ENCODE measurements around the gene FCRL2. TPM values are rescaled to one million over a fixed set of nuclear protein-coding genes. Genes with fewer than 3 reads are reported as not detected.

The FCRL2 gene
- total and polyA plus RNA-seq, 4 donors = 0.22 to 2.3 (median 0.79) TPM

DNA sequence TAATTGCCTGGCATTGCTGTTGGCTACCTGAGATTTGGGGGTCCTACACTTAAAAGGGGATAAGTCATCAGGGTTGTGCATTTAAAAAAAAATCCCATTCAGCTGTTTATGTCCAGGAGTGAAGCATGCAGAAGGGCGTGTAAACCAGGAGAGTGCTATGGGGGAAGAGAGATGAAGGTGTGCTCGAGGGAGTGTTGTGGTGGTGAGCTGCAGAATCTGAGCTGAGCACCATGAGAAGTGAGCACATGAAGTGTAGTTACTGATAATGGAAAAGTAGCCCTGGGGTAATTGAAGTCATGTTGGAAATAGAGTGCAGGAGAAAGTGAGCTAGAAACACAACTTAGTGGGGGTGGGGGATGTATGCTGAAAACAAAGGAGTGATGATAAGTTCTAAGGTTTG lies 42.3 kb upstream of the FCRL2 start:
- WGBS, 2 donors = 74 to 76% methylated on average over 2 of the region's 2 CpGs
- H3K27ac ChIP-seq (ENCODE audit: low read depth in 1 of 2, low read length in 1 of 2) = no peak overlapping the region
- ATAC-seq (ENCODE audit: insufficient read depth, low FRiP score) (no peak), DNase-seq (no peak)
- H3K4me1 ChIP-seq (ENCODE audit: control insufficient read depth in 5 of 5, insufficient read depth in 5 of 5, low read length in 5 of 5) = no peaks in the 10 kb centered on the region
- TF ChIP-seq, protein P1, sequence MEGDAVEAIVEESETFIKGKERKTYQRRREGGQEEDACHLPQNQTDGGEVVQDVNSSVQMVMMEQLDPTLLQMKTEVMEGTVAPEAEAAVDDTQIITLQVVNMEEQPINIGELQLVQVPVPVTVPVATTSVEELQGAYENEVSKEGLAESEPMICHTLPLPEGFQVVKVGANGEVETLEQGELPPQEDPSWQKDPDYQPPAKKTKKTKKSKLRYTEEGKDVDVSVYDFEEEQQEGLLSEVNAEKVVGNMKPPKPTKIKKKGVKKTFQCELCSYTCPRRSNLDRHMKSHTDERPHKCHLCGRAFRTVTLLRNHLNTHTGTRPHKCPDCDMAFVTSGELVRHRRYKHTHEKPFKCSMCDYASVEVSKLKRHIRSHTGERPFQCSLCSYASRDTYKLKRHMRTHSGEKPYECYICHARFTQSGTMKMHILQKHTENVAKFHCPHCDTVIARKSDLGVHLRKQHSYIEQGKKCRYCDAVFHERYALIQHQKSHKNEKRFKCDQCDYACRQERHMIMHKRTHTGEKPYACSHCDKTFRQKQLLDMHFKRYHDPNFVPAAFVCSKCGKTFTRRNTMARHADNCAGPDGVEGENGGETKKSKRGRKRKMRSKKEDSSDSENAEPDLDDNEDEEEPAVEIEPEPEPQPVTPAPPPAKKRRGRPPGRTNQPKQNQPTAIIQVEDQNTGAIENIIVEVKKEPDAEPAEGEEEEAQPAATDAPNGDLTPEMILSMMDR (IDR thresholded peaks at IDR 0.05; ENCODE audit: control extremely low read depth, extremely low read depth) = no peak
- H3K27me3 ChIP-seq (ENCODE audit: control insufficient read depth in 3 of 3, insufficient read depth in 3 of 3, low read length in 2 of 3) = no peaks in the 10 kb centered on the region
- no peak overlapping the region for H3K9ac ChIP-seq (ENCODE audit: insufficient read depth in 1 of 2, low read length in 2 of 2)
- no peaks in the 10 kb centered on the region for H3K9me3 ChIP-seq (ENCODE audit: control insufficient read depth in 4 of 4, insufficient read depth in 3 of 4, low read length in 3 of 4)
- H3K4me3 ChIP-seq = no peak overlapping the region
- no peaks in the 10 kb centered on the region for H3K36me3 ChIP-seq (ENCODE audit: control insufficient read depth in 4 of 4, insufficient read depth in 4 of 4, low read length in 4 of 4)

DNA sequence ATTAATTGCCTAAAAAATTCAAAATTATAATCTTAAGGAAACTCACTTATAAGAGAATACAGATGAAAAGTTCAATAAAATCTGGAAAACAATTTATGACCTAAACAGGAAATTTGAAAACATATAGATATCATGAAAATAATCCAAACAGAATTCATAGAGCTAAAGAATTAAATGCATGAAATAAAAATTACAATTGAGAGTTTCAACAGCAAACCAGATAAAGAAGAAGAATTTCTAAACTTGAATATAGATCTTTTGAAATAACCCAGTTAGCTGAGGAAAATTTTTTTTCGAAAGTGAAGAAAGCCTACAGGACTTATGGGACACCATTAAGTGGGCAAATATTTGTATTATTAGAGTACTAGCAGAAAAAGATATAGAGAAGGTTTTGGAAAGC lies 36.3 kb upstream of the FCRL2 start:
- no peak for DNase-seq
- WGBS, 2 donors = 82 to 93% methylated on average over 1 of the region's 1 CpG
- peaks cover 0 to 13% (median 5%) of the 10 kb centered on the region in 4 donors for H3K9me3 ChIP-seq (ENCODE audit: control insufficient read depth in 4 of 4, insufficient read depth in 3 of 4, low read length in 3 of 4)
- H3K27me3 ChIP-seq (ENCODE audit: control insufficient read depth in 3 of 3, insufficient read depth in 3 of 3, low read length in 2 of 3) = no peaks in the 10 kb centered on the region
- no peaks in the 10 kb centered on the region for H3K4me1 ChIP-seq (ENCODE audit: control insufficient read depth in 5 of 5, insufficient read depth in 5 of 5, low read length in 5 of 5)
- no peak overlapping the region for H3K27ac ChIP-seq (ENCODE audit: low read depth in 1 of 2, low read length in 1 of 2)
- TF ChIP-seq, protein P1 (IDR thresholded peaks at IDR 0.05; ENCODE audit: control extremely low read depth, extremely low read depth) = no peak
- no peak for ATAC-seq (ENCODE audit: insufficient read depth, low FRiP score)
- H3K4me3 ChIP-seq = no peak overlapping the region
- no peaks in the 10 kb centered on the region for H3K36me3 ChIP-seq (ENCODE audit: control insufficient read depth in 4 of 4, insufficient read depth in 4 of 4, low read length in 4 of 4)
- no peak overlapping the region for H3K9ac ChIP-seq (ENCODE audit: insufficient read depth in 1 of 2, low read length in 2 of 2)

DNA sequence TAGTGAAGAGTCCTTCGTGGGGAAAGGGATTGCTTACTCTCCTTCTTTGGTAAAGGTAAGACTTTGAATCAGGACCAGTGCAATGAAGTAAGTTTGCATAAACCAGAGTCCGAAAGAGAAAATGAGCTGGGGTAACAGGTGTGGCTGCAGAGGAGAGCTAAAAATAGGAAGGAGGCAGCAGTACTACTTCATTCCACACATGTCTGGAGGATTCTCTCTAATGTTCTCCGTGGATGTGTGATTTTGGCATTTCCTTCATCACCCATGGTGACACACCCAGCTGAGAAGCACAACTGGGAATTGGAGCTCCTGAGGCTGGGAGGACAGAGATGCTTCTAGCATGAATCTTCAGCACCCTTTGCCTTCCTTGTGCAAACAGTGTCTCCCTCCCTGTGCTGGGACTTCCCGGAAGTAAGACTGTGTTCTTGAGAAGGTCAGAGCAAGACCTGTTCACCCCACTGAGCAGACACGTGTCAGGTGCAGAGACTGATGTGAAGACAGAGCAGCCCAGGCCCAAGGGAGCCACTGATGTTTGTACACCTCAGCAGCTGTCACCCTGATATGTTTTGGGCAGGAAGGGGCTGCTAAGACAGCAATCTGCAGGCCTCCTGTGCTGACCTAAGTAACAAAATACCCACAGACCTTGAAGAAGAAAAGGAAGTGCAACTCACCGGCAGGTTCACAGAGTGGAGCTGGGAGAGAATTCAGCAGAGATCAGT lies 29.7 kb upstream of the FCRL2 start:
- Histone ChIP-seq H3K4me3 (no peak overlapping the region), H3K4me1 (ENCODE audit: control insufficient read depth in 5 of 5, insufficient read depth in 5 of 5, low read length in 5 of 5) (no peaks in the 10 kb centered on the region), H3K27me3 (ENCODE audit: control insufficient read depth in 3 of 3, insufficient read depth in 3 of 3, low read length in 2 of 3) (no peaks in the 10 kb centered on the region), H3K9me3 (ENCODE audit: control insufficient read depth in 4 of 4, insufficient read depth in 3 of 4, low read length in 3 of 4) (peaks cover 0 to 4% (median 0%) of the 10 kb centered on the region in 4 donors), H3K36me3 (ENCODE audit: control insufficient read depth in 4 of 4, insufficient read depth in 4 of 4, low read length in 4 of 4) (no peaks in the 10 kb centered on the region), H3K27ac (ENCODE audit: low read depth in 1 of 2, low read length in 1 of 2) (no peak overlapping the region), H3K9ac (ENCODE audit: insufficient read depth in 1 of 2, low read length in 2 of 2) (no peak overlapping the region)
- WGBS, 2 donors = 53 to 74% methylated on average over 6 of the region's 6 CpGs
- TF ChIP-seq, protein P1 (IDR thresholded peaks at IDR 0.05; ENCODE audit: control extremely low read depth, extremely low read depth) = no peak
- DNase-seq (no peak), ATAC-seq (ENCODE audit: insufficient read depth, low FRiP score) (no peak)

DNA sequence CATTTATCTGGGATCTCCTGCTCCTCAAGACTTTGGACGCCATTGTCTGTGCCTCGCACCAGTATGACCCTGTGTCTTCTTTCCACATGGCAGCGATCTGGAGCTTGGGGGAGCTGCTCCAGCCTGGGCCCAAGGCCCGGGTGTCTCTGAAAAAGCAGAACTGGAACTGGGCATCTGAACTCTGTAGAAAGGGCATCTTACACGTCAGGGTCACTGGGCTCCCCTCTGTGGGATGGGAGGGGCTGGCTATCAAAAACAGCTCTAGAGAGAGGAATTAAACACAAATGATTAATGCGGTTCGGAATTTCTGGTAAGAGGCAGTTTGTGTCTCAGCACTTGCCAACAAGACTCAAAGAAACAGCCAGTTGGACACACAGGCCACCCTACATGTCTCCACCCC lies 26.9 kb upstream of the FCRL2 start:
- no peak overlapping the region for H3K4me3 ChIP-seq
- WGBS, 2 donors = 71 to 84% methylated on average over 7 of the region's 7 CpGs
- DNase-seq (no peak), ATAC-seq (ENCODE audit: insufficient read depth, low FRiP score) (peak; percentile 53)
- no peak overlapping the region for H3K27ac ChIP-seq (ENCODE audit: low read depth in 1 of 2, low read length in 1 of 2)
- TF ChIP-seq, protein P1 (IDR thresholded peaks at IDR 0.05; ENCODE audit: control extremely low read depth, extremely low read depth) = no peak
- no peaks in the 10 kb centered on the region for H3K36me3 ChIP-seq (ENCODE audit: control insufficient read depth in 4 of 4, insufficient read depth in 4 of 4, low read length in 4 of 4)
- peaks cover 0 to 4% (median 0%) of the 10 kb centered on the region in 4 donors for H3K9me3 ChIP-seq (ENCODE audit: control insufficient read depth in 4 of 4, insufficient read depth in 3 of 4, low read length in 3 of 4)
- H3K27me3 ChIP-seq (ENCODE audit: control insufficient read depth in 3 of 3, insufficient read depth in 3 of 3, low read length in 2 of 3) = no peaks in the 10 kb centered on the region
- H3K9ac ChIP-seq (ENCODE audit: insufficient read depth in 1 of 2, low read length in 2 of 2) = no peak overlapping the region
- H3K4me1 ChIP-seq (ENCODE audit: control insufficient read depth in 5 of 5, insufficient read depth in 5 of 5, low read length in 5 of 5) = no peaks in the 10 kb centered on the region

Data from lung (tissue), 12 donors.